HepG2 (cell line): ENCODE results near the gene CD274. TPM values are rescaled to one million over a fixed set of nuclear protein-coding genes. Genes with fewer than 3 reads are reported as not detected.

Experiments used
- ATAC-seq: fragments of 200-7000 bp; cut with Tn5 transposase; 3 replicates; pipeline ENCODE4 v1.9.1; 2020; ENCODE audit warnings: mild to moderate bottlenecking, moderate library complexity
- BruUV-seq: library from RNA; stranded (reverse); fragments of 400-500 nt; replicated peaks from 2 replicates; lab custom pipeline; 2021; lab: Mats Ljungman, UMichigan
- CTCF ChIA-PET: fragments of 300-600 bp; formaldehyde crosslinking; extraction: SDS; loops from one replicate; lab custom pipeline; 2021; ENCODE audit warnings: low total read pairs, inconsistent platforms, low intra/inter-chr PET ratio; lab: Yijun Ruan, JAX
- POLR2A ChIA-PET: fragments of 350-600 bp; sonication (Branson Sonifier 250); formaldehyde crosslinking; loops from one replicate; lab custom pipeline; 2020; ENCODE audit warnings: antibody characterized with exemption, inconsistent platforms; lab: Yijun Ruan, JAX
- DNase-seq: peaks from one replicate; pipeline ENCODE4 v3.0.0-alpha.2; 2015; ENCODE audit warnings: low spot score
- FAIRE-seq: peaks from 3 replicates; lab custom pipeline; 2011; peaks lifted over from hg19 to GRCh38; lab: Jason Lieb, UNC
- H2AFZ ChIP-seq: one replicate; pipeline ENCODE4 v1.6.1; 2011; ENCODE audit warnings: low read length, inconsistent platforms
- H3K27ac ChIP-seq: fragments of 300-600 bp; 3 replicates; pipeline ENCODE4 v1.8.0; 2011; ENCODE audit warnings: mixed run types, mild to moderate bottlenecking, mixed read lengths, low read length, inconsistent platforms; ENCODE audit not compliant: insufficient read depth; ENCODE audit errors: extremely low read length
- H3K27me3 ChIP-seq, 2 experiments: fragments of 200-600 bp in 1 of 2; 2 replicates in 1 of 2; 3 replicates in 1 of 2; pipeline versions ENCODE4 v1.6.0 to v1.8.0; 2011; ENCODE audit warnings: low read length in 2 of 2, mild to moderate bottlenecking in 2 of 2, moderate library complexity in 2 of 2, inconsistent platforms in 1 of 2; ENCODE audit not compliant: insufficient read depth in 2 of 2, control insufficient read depth in 1 of 2
- H3K36me3 ChIP-seq, 2 experiments: fragments of 200-600 bp in 1 of 2; replicated peaks in 1 of 2; 2 replicates in 1 of 2; 3 replicates in 1 of 2; pipeline versions ENCODE4 v1.5.1 to v1.8.0; 2011; ENCODE audit warnings: low read length in 2 of 2, inconsistent platforms in 1 of 2; ENCODE audit not compliant: insufficient read depth in 2 of 2, control insufficient read depth in 1 of 2
- H3K4me1 ChIP-seq: 2 replicates; pipeline ENCODE4 v1.5.1; 2012; ENCODE audit warnings: low read length, inconsistent platforms; ENCODE audit not compliant: insufficient read depth
- H3K4me2 ChIP-seq: 2 replicates; pipeline ENCODE4 v1.6.0; 2011; ENCODE audit warnings: low read depth, low read length, inconsistent platforms
- H3K4me3 ChIP-seq, 3 experiments: fragments of 200-600 bp in 1 of 3; sonication (generic), shearing (Covaris generic) in 1 of 3; replicated peaks in 1 of 3; 2 replicates each; pipeline ENCODE4 v1.5.1; 2011 to 2016; ENCODE audit warnings: low read length in 3 of 3, inconsistent platforms in 2 of 3, low read depth in 2 of 3, mild to moderate bottlenecking in 2 of 3, control low read depth in 1 of 3, mixed read lengths in 1 of 3; ENCODE audit not compliant: insufficient read depth in 1 of 3
- H3K79me2 ChIP-seq: one replicate; pipeline ENCODE4 v1.6.1; 2011; ENCODE audit warnings: low read length, inconsistent platforms; ENCODE audit not compliant: insufficient read depth
- H3K9ac ChIP-seq: 2 replicates; pipeline ENCODE4 v1.6.0; 2011; ENCODE audit warnings: mild to moderate bottlenecking, low read depth, low read length, inconsistent platforms; ENCODE audit not compliant: insufficient read depth
- H3K9me3 ChIP-seq: 2 replicates; pipeline ENCODE4 v1.5.1; 2012; ENCODE audit warnings: mild to moderate bottlenecking, low read length
- H4K20me1 ChIP-seq: 2 replicates; pipeline ENCODE4 v1.6.0; 2011; ENCODE audit warnings: inconsistent platforms, mild to moderate bottlenecking, low read length, moderate library complexity; ENCODE audit not compliant: insufficient read depth
- DR1 ChIP-seq: sonication (generic); formaldehyde crosslinking; IDR thresholded peaks from 2 replicates; pipeline ENCODE4 v1.8.0; 2021; ENCODE audit warnings: mild to moderate bottlenecking, missing genetic modification reagents, inconsistent platforms
- HDAC2 ChIP-seq: sonication (generic); formaldehyde crosslinking; IDR thresholded peaks from 2 replicates; pipeline ENCODE4 v1.4.0; 2020; ENCODE audit warnings: missing genetic modification reagents
- MTF2 ChIP-seq: sonication (generic); formaldehyde crosslinking; IDR thresholded peaks from 2 replicates; pipeline ENCODE4 v1.5.0; 2020; ENCODE audit warnings: missing genetic modification reagents, borderline replicate concordance
- PAX8 ChIP-seq: sonication (generic); formaldehyde crosslinking; IDR thresholded peaks from 2 replicates; pipeline ENCODE4 v1.8.0; 2022; ENCODE audit warnings: mild to moderate bottlenecking, missing genetic modification reagents, borderline replicate concordance
- PTBP1 ChIP-seq: fragments of 200-400 bp; formaldehyde crosslinking; IDR thresholded peaks from 2 replicates; pipeline ENCODE4 v1.6.1; 2018; ENCODE audit warnings: low read length, low read depth; ENCODE audit not compliant: poor library complexity, severe bottlenecking
- RFX3 ChIP-seq: IDR thresholded peaks from 2 replicates; pipeline ENCODE4 v1.6.1; 2016; ENCODE audit warnings: missing biosample characterization, missing genetic modification reagents
- SMARCE1 ChIP-seq: fragments of 450-650 bp; IDR thresholded peaks from 2 replicates; pipeline ENCODE4 v1.6.1; 2017; ENCODE audit warnings: borderline replicate concordance
- TRIM24 ChIP-seq: sonication (generic); formaldehyde crosslinking; IDR thresholded peaks from 2 replicates; pipeline ENCODE4 v1.8.0; 2022; ENCODE audit warnings: mild to moderate bottlenecking, missing genetic modification reagents
- ZC3H4 ChIP-seq: sonication (generic); formaldehyde crosslinking; IDR thresholded peaks from 2 replicates; pipeline ENCODE4 v1.4.0; 2020; ENCODE audit warnings: missing genetic modification reagents, borderline replicate concordance
- ZNF12 ChIP-seq: sonication (generic); formaldehyde crosslinking; IDR thresholded peaks from 2 replicates; pipeline ENCODE4 v1.5.0; 2020; ENCODE audit warnings: missing genetic modification reagents
- ZNF256 ChIP-seq: sonication (generic); formaldehyde crosslinking; conservative IDR thresholded peaks from 2 replicates; pipeline ENCODE4 v1.4.0; 2020; ENCODE audit warnings: missing genetic modification reagents
- ZNF333 ChIP-seq: sonication (generic); formaldehyde crosslinking; IDR thresholded peaks from 2 replicates; pipeline ENCODE4 v1.4.0; 2020; ENCODE audit warnings: mild to moderate bottlenecking, missing genetic modification reagents, borderline replicate concordance
- ZNF547 ChIP-seq: sonication (generic); formaldehyde crosslinking; IDR thresholded peaks from 2 replicates; pipeline ENCODE4 v1.5.1; 2020; ENCODE audit warnings: mild to moderate bottlenecking, missing genetic modification reagents
- ZNF558 ChIP-seq: sonication (generic); formaldehyde crosslinking; IDR thresholded peaks from 2 replicates; pipeline ENCODE4 v1.9.0; 2022; ENCODE audit warnings: mild to moderate bottlenecking, missing genetic modification reagents, borderline replicate concordance
- ZNF788 ChIP-seq: sonication (generic); formaldehyde crosslinking; IDR thresholded peaks from 2 replicates; pipeline ENCODE4 v1.5.0; 2020; ENCODE audit warnings: mild to moderate bottlenecking, missing genetic modification reagents, borderline replicate concordance
- WGBS: methylation state at CpG from one replicate; pipeline ENCODE4 v1.1.6; 2017; ENCODE audit warnings: low lambda C conversion rate; 5-methylcytosine and 5-hydroxymethylcytosine counted together
- in situ Hi-C: cut with HindIII; loops from 2 replicates; pipeline ENCODE4 v1.10.0; 2017; ENCODE audit warnings: low pct_unique_long_range_greater_than_20kb; ENCODE audit not compliant: extremely low pct_ligation_motif_present
- intact Hi-C: fragments of 100-400 bp; cut with micrococcal nuclease; formaldehyde crosslinking; loops from one replicate; pipeline ENCODE4 v1.10.0; 2022; ENCODE audit not compliant: unreplicated experiment
- polyA plus RNA-seq, 8 experiments: library from polyadenylated mRNA; depleted of rRNA in 3 of 8; stranded (reverse) in 7 of 8; unstranded in 1 of 8; fragments of >200 nt; fragmentation: Illumina TruSeq in 4 of 8; extraction: Trizol in 4 of 8; gene quantifications; 2 replicates each; pipeline versions ENCODE4 v1.2.1 to v1.2.3, GENCODE V29; 2011 to 2016; ENCODE audit warnings: low read depth in 4 of 8, missing spikeins in 1 of 8, mixed read lengths in 1 of 8; ENCODE audit not compliant: insufficient read depth in 1 of 8
- total RNA-seq, 5 experiments: library from RNA; depleted of rRNA; stranded (reverse); fragments of >200 nt; fragmentation: Illumina TruSeq; extraction: Trizol; gene quantifications; 2 replicates each; pipeline ENCODE4 v1.2.3, GENCODE V29; 2016; ENCODE audit warnings: low read depth in 1 of 5
- TF ChIP-seq, protein P1 (sequence below): sonication (generic); formaldehyde crosslinking; IDR thresholded peaks from 2 replicates; pipeline ENCODE4 v1.4.0; 2020; ENCODE audit warnings: missing genetic modification reagents, borderline replicate concordance
- TF ChIP-seq, protein P2 (sequence below): sonication (generic); formaldehyde crosslinking; IDR thresholded peaks from 2 replicates; pipeline ENCODE4 v1.4.0; 2020; ENCODE audit warnings: mild to moderate bottlenecking, missing genetic modification reagents
- TF ChIP-seq, protein P3 (sequence below): sonication (generic); formaldehyde crosslinking; IDR thresholded peaks from 2 replicates; pipeline ENCODE4 v1.4.0; 2020; ENCODE audit warnings: missing genetic modification reagents, borderline replicate concordance

CD274 gene
- total and polyA plus RNA-seq, 2 of the 13 experiments (the other 11 are each of a cell fraction or from before 2014, with no cell fraction given): 0.17 to 0.49 TPM

DNA sequence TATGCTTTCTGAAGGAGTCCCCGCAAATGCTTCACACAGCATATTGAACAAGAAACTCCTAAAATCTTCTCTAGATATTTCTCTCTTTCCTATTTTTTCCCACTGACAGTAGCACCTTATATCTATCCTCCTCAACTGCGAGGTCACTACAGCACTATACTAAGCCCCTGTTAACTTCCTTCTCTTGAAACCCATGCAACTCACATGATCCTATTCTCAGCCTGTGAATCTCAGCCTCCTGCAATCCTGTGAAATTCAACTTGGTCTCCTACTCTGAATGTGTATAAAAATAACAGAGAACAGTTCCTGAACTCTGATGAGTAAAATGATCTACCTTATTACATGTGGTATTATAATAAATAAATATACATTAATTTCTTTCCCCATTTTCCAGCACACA lies 6.5 kb upstream of the CD274 start:
- no TSS peak for BruUV-seq
- FAIRE-seq (no peak), ATAC-seq (no peak), DNase-seq (no peak)
- ChIA-PET CTCF (no interaction called here), POLR2A (no interaction called here)
- no peaks in the 10 kb centered on the region for H4K20me1 ChIP-seq
- H3K9ac ChIP-seq: no peak overlapping the region
- H3K27ac ChIP-seq: no peak overlapping the region
- 2% methylated on average over 2 of the region's 2 CpGs for WGBS
- no peaks in the 10 kb centered on the region for H3K79me2 ChIP-seq
- H3K4me3 ChIP-seq: no peak overlapping the region
- in situ Hi-C loops (loop anchor here (5.0 to 25.0 kb wide), 4 partner anchors 151 to 682 kb away; partner anchors contain the start of genes INSL6 and JAK2), intact Hi-C loops (no loop called here)
- no peaks in the 10 kb centered on the region for H3K9me3 ChIP-seq
- no peak overlapping the region for H2AFZ ChIP-seq
- H3K4me1 ChIP-seq: peaks cover under 1% of the 10 kb centered on the region; the same call in 1 of the 2 replicates
- no peak overlapping the region for H3K4me2 ChIP-seq
- H3K36me3 ChIP-seq: no peaks in the 10 kb centered on the region
- H3K27me3 ChIP-seq: peaks cover 0 to 4% of the 10 kb centered on the region in 2 experiments; a peak in 1 of 5 replicates
- TF ChIP-seq ZNF558 (CRISPR knock-in tag): no peak
- TF ChIP-seq ZNF256 (CRISPR knock-in tag): no peak
- TF ChIP-seq MTF2 (CRISPR knock-in tag): no peak
- TF ChIP-seq ZNF333 (CRISPR knock-in tag): no peak
- no peak for TF ChIP-seq HDAC2 (CRISPR knock-in tag)
- no peak for TF ChIP-seq SMARCE1
- no peak for TF ChIP-seq TRIM24 (CRISPR knock-in tag)
- TF ChIP-seq DR1 (CRISPR knock-in tag): no peak
- TF ChIP-seq ZC3H4: no peak
- no peak for TF ChIP-seq RFX3 (CRISPR knock-in tag)
- no peak for TF ChIP-seq PAX8 (CRISPR knock-in tag)
- TF ChIP-seq, protein P1, sequence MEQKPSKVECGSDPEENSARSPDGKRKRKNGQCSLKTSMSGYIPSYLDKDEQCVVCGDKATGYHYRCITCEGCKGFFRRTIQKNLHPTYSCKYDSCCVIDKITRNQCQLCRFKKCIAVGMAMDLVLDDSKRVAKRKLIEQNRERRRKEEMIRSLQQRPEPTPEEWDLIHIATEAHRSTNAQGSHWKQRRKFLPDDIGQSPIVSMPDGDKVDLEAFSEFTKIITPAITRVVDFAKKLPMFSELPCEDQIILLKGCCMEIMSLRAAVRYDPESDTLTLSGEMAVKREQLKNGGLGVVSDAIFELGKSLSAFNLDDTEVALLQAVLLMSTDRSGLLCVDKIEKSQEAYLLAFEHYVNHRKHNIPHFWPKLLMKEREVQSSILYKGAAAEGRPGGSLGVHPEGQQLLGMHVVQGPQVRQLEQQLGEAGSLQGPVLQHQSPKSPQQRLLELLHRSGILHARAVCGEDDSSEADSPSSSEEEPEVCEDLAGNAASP (CRISPR knock-in tag): no peak
- no peak for TF ChIP-seq PTBP1
- TF ChIP-seq, protein P2, sequence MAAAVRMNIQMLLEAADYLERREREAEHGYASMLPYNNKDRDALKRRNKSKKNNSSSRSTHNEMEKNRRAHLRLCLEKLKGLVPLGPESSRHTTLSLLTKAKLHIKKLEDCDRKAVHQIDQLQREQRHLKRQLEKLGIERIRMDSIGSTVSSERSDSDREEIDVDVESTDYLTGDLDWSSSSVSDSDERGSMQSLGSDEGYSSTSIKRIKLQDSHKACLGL (CRISPR knock-in tag): no peak
- no peak for TF ChIP-seq ZNF788 (CRISPR knock-in tag)
- no peak for TF ChIP-seq ZNF547 (CRISPR knock-in tag)
- TF ChIP-seq, protein P3, sequence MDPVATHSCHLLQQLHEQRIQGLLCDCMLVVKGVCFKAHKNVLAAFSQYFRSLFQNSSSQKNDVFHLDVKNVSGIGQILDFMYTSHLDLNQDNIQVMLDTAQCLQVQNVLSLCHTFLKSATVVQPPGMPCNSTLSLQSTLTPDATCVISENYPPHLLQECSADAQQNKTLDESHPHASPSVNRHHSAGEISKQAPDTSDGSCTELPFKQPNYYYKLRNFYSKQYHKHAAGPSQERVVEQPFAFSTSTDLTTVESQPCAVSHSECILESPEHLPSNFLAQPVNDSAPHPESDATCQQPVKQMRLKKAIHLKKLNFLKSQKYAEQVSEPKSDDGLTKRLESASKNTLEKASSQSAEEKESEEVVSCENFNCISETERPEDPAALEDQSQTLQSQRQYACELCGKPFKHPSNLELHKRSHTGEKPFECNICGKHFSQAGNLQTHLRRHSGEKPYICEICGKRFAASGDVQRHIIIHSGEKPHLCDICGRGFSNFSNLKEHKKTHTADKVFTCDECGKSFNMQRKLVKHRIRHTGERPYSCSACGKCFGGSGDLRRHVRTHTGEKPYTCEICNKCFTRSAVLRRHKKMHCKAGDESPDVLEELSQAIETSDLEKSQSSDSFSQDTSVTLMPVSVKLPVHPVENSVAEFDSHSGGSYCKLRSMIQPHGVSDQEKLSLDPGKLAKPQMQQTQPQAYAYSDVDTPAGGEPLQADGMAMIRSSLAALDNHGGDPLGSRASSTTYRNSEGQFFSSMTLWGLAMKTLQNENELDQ (CRISPR knock-in tag): no peak
- no peak for TF ChIP-seq ZNF12
